GM10248 (cell line): ENCODE measurements around the gene NOXO1.

Source experiments
- CTCF ChIA-PET: fragments of 300-600 bp; sonication (Branson Sonifier 250); formaldehyde crosslinking; extraction: SDS; loops from one replicate; lab custom pipeline; 2021; ENCODE audit warnings: antibody characterized with exemption; lab: Yijun Ruan, JAX
- POLR2A ChIA-PET: fragments of 350-650 bp; sonication (Branson Sonifier 250); formaldehyde crosslinking; extraction: SDS; loops from one replicate; lab custom pipeline; 2020; ENCODE audit warnings: antibody characterized with exemption; lab: Yijun Ruan, JAX
- DNase-seq: peaks from one replicate; pipeline ENCODE4 v3.0.0; 2012; ENCODE audit errors: extremely low spot score
- CTCF ChIP-seq: IDR thresholded peaks from 2 replicates; pipeline ENCODE4 v1.5.1; 2012; ENCODE audit warnings: mild to moderate bottlenecking, low read depth; ENCODE audit errors: extremely low read depth, missing control alignments, control extremely low read depth

NOXO1 gene

GRCh38 chr16:2001035-2001434, 19.8 kb upstream of the NOXO1 start:
- no peak for DNase-seq
- ChIA-PET CTCF (interaction anchor here (1.3 to 6.2 kb wide), 3 partner anchors 8 to 140 kb away, joined by 3 to 63 read pairs (median 55); partner anchors contain the start of gene SYNGR3), POLR2A (interaction anchor here (3.2 kb wide), 1 partner anchor 154 kb away, joined by 8 read pairs; the partner anchor contains the start of gene TRAF7)
- no peak for TF ChIP-seq CTCF

GRCh38 chr16:1999866-2000514, 18.7 kb upstream of the NOXO1 start:
- no peak for TF ChIP-seq CTCF
- POLR2A ChIA-PET = interaction anchor here (3.2 kb wide), 1 partner anchor 155 kb away, joined by 8 read pairs; the partner anchor contains the start of gene TRAF7
- no peak for DNase-seq
- CTCF ChIA-PET = interaction anchor here (6.2 kb wide), 1 partner anchor 7 kb away, joined by 63 read pairs; the partner anchor contains the start of gene SYNGR3

- ChIA-PET POLR2A (interaction anchor here (0.6 to 3.2 kb wide), 2 partner anchors 12 to 156 kb away, joined by 5 to 8 read pairs; partner anchors contain the start of gene TRAF7), CTCF (interaction anchor here (2.3 kb wide), 1 partner anchor 142 kb away, joined by 10 read pairs; no protein-coding TSS in a partner anchor)
- no peak for DNase-seq
- no peak for TF ChIP-seq CTCF
Measured at GRCh38 chr16:1998852-1999801, 17.9 kb upstream of the NOXO1 start.

GRCh38 chr16:1998360-1998835, 17.1 kb upstream of the NOXO1 start:
- CTCF ChIA-PET = interaction anchor here (2.3 kb wide), 1 partner anchor 142 kb away, joined by 10 read pairs; no protein-coding TSS in a partner anchor
- POLR2A ChIA-PET = interaction anchor here (0.6 kb wide), 1 partner anchor 13 kb away, joined by 5 read pairs; no protein-coding TSS in a partner anchor
- TF ChIP-seq CTCF = no peak
- no peak for DNase-seq

GRCh38 chr16:1997494-1998359, 16.5 kb upstream of the NOXO1 start:
- no peak for TF ChIP-seq CTCF
- ChIA-PET POLR2A (interaction anchor here (0.6 to 0.8 kb wide), 2 partner anchors 14 to 158 kb away, joined by 4 to 5 read pairs; partner anchors contain the start of gene TRAF7), CTCF (interaction anchor here (2.3 kb wide), 2 partner anchors 16 to 143 kb away, joined by 5 to 10 read pairs; partner anchors contain the start of gene NOXO1)
- DNase-seq = no peak
